OCI-LY7 (cell line): ENCODE measurements around the gene CLP1. TPM values are rescaled to one million over a fixed set of nuclear protein-coding genes. Genes with fewer than 3 reads are reported as not detected.

Experiments
- BruUV-seq: library from RNA; stranded (reverse); fragments of 400-500 nt; replicated peaks from 2 replicates; lab custom pipeline; 2021; lab: Mats Ljungman, UMichigan
- CTCF ChIA-PET: fragments of 300-600 bp; sonication (Branson Sonifier 250); formaldehyde crosslinking; loops from one replicate; lab custom pipeline; 2022; ENCODE audit warnings: antibody characterized with exemption; ENCODE audit not compliant: unreplicated experiment; lab: Charles Lee
- POLR2A ChIA-PET: fragments of 300-600 bp; sonication (Branson Sonifier 250); formaldehyde crosslinking; loops from one replicate; lab custom pipeline; 2022; ENCODE audit warnings: antibody characterized with exemption; lab: Charles Lee
- DNase-seq: peaks from one replicate; pipeline ENCODE4 v3.0.0-alpha.2; 2015; ENCODE audit warnings: low spot score
- H2AFZ ChIP-seq: fragments of 200-600 bp; sonication (generic), shearing (Covaris generic); 2 replicates; pipeline ENCODE4 v1.6.1; 2014; ENCODE audit warnings: mild to moderate bottlenecking, antibody characterized with exemption, low read length, moderate library complexity
- H3K27ac ChIP-seq: fragments of 200-600 bp; sonication (generic); 2 replicates; pipeline ENCODE4 v1.5.1; 2014; ENCODE audit warnings: mixed run types, low read depth, mild to moderate bottlenecking, moderate library complexity, low read length, inconsistent platforms; ENCODE audit not compliant: poor library complexity, severe bottlenecking
- H3K36me3 ChIP-seq: fragments of 200-600 bp; sonication (generic); 2 replicates; pipeline ENCODE4 v1.6.1; 2014; ENCODE audit warnings: mild to moderate bottlenecking, antibody characterized with exemption, low read length, moderate library complexity, mixed read lengths; ENCODE audit not compliant: insufficient read depth
- H3K4me1 ChIP-seq: fragments of 200-600 bp; sonication (generic); 2 replicates; pipeline ENCODE4 v1.5.1; 2014; ENCODE audit warnings: mild to moderate bottlenecking, low read length; ENCODE audit not compliant: insufficient read depth, poor library complexity, severe bottlenecking
- H3K4me2 ChIP-seq: fragments of 200-600 bp; sonication (generic); 2 replicates; pipeline ENCODE4 v1.6.1; 2014; ENCODE audit warnings: mild to moderate bottlenecking, low read length
- H3K4me3 ChIP-seq: fragments of 200-600 bp; sonication (generic); 2 replicates; pipeline ENCODE4 v1.5.1; 2014; ENCODE audit warnings: mild to moderate bottlenecking, low read depth, low read length; ENCODE audit not compliant: poor library complexity, severe bottlenecking
- H3K79me2 ChIP-seq: fragments of 200-600 bp; sonication (generic); 2 replicates; pipeline ENCODE4 v1.6.1; 2016; ENCODE audit warnings: low read depth, mild to moderate bottlenecking, low read length, moderate library complexity, mixed read lengths; ENCODE audit not compliant: insufficient read depth
- H3K9me2 ChIP-seq: fragments of 200-600 bp; sonication (generic); 2 replicates; pipeline ENCODE4 v1.6.1; 2016; ENCODE audit warnings: mild to moderate bottlenecking, low read length, mixed read lengths; ENCODE audit not compliant: insufficient read depth
- H3K9me3 ChIP-seq: fragments of 200-600 bp; sonication (generic); 2 replicates; pipeline ENCODE4 v1.6.1; 2014; ENCODE audit warnings: mild to moderate bottlenecking, mixed run types, low read length, mixed read lengths
- H4K20me1 ChIP-seq: fragments of 200-600 bp; sonication (generic); 2 replicates; pipeline ENCODE4 v1.6.1; 2014; ENCODE audit warnings: mild to moderate bottlenecking, antibody characterized with exemption, low read length, moderate library complexity, mixed read lengths; ENCODE audit not compliant: insufficient read depth
- EZH2phosphoT487 ChIP-seq: fragments of 200-600 bp; sonication (generic); IDR thresholded peaks from 2 replicates; pipeline ENCODE4 v1.6.1; 2018; ENCODE audit warnings: low read depth, borderline replicate concordance, mild to moderate bottlenecking, mixed run types, antibody characterized with exemption, low read length, moderate library complexity, mixed read lengths
- intact Hi-C: fragments of 100-400 bp; cut with micrococcal nuclease; formaldehyde crosslinking; loops from one replicate; pipeline ENCODE4 v1.10.0; 2022; ENCODE audit not compliant: unreplicated experiment
- total RNA-seq, 2 experiments: library from RNA; depleted of rRNA in 1 of 2; stranded (reverse); fragments of >200 nt in 1 of 2; shearing (Covaris generic) in 1 of 2; gene quantifications; 2 replicates each; pipeline ENCODE4 v1.2.3, GENCODE V29; 2014 to 2022
- TF ChIP-seq, protein P1 (sequence below): fragments of 200-600 bp; sonication (generic); conservative IDR thresholded peaks from 2 replicates; pipeline ENCODE4 v1.5.1; 2014; ENCODE audit warnings: mild to moderate bottlenecking, antibody characterized with exemption, low read length, moderate library complexity, mixed read lengths

The CLP1 gene
- total RNA-seq, 2 experiments from 2014 or later, result 18.5 to 20.8 TPM

DNA sequence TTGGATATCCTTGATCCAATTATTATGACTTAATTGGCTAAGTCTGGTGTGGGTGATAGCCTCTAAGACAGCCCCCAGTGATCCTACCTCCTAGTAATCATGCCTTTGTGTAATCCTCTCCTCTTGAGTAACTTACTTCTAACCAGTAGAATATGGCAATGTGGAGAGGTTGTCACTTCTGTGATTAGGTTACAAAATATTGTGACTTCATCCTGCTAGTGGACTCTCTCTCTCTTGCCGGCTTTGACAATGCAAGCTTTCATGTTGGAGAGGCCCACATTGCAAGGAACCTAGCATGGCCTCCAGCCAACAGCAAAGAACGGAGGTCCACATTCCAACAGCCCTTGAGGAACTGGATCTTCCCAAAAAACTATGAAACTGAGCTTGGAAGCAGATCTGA lies 27.4 kb upstream of the CLP1 start:
- Histone ChIP-seq H3K4me1 (no peaks in the 10 kb centered on the region), H3K9me3 (no peaks in the 10 kb centered on the region), H4K20me1 (no peaks in the 10 kb centered on the region), H3K9me2 (no peaks in the 10 kb centered on the region), H3K79me2 (no peaks in the 10 kb centered on the region), H3K4me2 (no peak overlapping the region), H2AFZ (no peak overlapping the region), H3K27ac (no peak overlapping the region), H3K4me3 (no peak overlapping the region), H3K36me3 (no peaks in the 10 kb centered on the region)
- no peak for DNase-seq
- no peak for TF ChIP-seq EZH2phosphoT487
- TF ChIP-seq, protein P1, sequence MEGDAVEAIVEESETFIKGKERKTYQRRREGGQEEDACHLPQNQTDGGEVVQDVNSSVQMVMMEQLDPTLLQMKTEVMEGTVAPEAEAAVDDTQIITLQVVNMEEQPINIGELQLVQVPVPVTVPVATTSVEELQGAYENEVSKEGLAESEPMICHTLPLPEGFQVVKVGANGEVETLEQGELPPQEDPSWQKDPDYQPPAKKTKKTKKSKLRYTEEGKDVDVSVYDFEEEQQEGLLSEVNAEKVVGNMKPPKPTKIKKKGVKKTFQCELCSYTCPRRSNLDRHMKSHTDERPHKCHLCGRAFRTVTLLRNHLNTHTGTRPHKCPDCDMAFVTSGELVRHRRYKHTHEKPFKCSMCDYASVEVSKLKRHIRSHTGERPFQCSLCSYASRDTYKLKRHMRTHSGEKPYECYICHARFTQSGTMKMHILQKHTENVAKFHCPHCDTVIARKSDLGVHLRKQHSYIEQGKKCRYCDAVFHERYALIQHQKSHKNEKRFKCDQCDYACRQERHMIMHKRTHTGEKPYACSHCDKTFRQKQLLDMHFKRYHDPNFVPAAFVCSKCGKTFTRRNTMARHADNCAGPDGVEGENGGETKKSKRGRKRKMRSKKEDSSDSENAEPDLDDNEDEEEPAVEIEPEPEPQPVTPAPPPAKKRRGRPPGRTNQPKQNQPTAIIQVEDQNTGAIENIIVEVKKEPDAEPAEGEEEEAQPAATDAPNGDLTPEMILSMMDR, result no peak
- ChIA-PET CTCF (no interaction called here), POLR2A (no interaction called here)
- no TSS peak for BruUV-seq
- intact Hi-C loops, result no loop called here

DNA sequence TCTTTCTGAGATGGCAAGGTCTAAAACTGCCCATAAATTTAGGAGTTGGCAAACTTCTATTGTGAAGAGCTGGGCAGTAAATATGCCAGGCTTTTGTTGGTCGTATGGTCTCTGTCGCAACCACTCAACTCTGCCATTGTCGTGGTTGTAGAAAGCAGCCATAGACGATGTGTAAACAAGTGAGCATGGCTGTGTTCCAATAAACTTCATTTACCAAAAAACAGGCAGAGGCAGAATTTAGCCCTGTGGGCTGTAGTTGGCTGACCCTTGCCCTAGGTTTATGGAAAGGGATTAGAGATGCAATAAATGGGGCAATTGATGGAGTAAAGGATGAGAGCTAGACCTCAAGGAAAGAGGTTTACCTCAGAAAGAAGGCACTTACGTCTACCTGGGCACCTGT lies 25.4 kb upstream of the CLP1 start:
- Histone ChIP-seq H3K4me1 (no peaks in the 10 kb centered on the region), H3K4me2 (no peak overlapping the region), H3K79me2 (no peaks in the 10 kb centered on the region), H3K36me3 (no peaks in the 10 kb centered on the region), H3K27ac (no peak overlapping the region), H3K9me2 (no peaks in the 10 kb centered on the region), H2AFZ (no peak overlapping the region), H4K20me1 (no peaks in the 10 kb centered on the region), H3K4me3 (no peak overlapping the region), H3K9me3 (no peaks in the 10 kb centered on the region)
- TF ChIP-seq, protein P1, result no peak
- TF ChIP-seq EZH2phosphoT487, result no peak
- no TSS peak for BruUV-seq
- no peak for DNase-seq
- ChIA-PET POLR2A (interaction anchor here (0.7 to 1.1 kb wide), 2 partner anchors 20 to 73 kb away, joined by 3 to 5 read pairs; no protein-coding TSS in a partner anchor), CTCF (no interaction called here)
- intact Hi-C loops, result no loop called here

DNA sequence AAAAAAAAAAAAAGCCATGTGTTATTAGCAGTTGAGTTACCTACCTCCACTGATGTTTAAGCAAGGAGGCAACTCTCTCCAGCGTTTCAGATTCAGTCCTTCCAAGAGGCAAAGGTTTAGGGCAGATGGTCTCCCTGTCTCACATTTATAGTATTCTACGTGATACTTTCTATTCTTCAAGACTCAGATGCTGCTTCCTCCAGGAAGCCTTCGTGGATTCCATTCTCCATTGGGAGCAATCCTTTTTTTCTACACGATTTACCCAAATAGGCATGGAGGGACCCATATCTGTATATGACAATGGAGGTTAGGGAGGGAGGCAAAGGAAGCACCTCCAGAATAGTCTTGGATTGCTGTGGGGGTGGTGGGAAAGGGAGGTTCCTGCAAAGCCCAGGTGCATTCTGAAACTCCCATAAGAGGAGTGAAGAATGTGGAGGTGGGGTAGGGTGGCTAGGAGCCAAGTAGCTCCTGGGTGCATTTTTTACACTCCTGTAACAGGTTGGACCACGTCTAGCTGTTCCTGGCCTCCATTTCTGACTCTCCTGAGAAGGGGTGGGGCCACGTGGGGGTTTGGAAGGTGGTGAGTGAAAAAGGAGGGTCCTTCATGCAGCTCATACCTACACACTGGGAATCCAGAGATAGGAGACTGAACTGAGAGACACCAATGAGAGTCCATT lies 24.0 kb upstream of the CLP1 start:
- Histone ChIP-seq H3K36me3 (no peaks in the 10 kb centered on the region), H4K20me1 (no peaks in the 10 kb centered on the region), H3K9me2 (no peaks in the 10 kb centered on the region), H3K9me3 (no peaks in the 10 kb centered on the region), H3K4me3 (no peak overlapping the region), H2AFZ (no peak overlapping the region), H3K4me1 (no peaks in the 10 kb centered on the region), H3K27ac (no peak overlapping the region), H3K4me2 (no peak overlapping the region), H3K79me2 (no peaks in the 10 kb centered on the region)
- no TSS peak for BruUV-seq
- ChIA-PET POLR2A (interaction anchor here (0.6 to 1.1 kb wide), 2 partner anchors 18 to 555 kb away, joined by 5 to 6 read pairs; no protein-coding TSS in a partner anchor), CTCF (no interaction called here)
- DNase-seq, result no peak
- TF ChIP-seq, protein P1, result no peak
- no peak for TF ChIP-seq EZH2phosphoT487
- intact Hi-C loops, result no loop called here
